ENCODE data around the gene SLC4A2.
A peak's percentile ranks its signal among the peaks of the same experiment; 100 is the strongest.

The SLC4A2 gene

DNA sequence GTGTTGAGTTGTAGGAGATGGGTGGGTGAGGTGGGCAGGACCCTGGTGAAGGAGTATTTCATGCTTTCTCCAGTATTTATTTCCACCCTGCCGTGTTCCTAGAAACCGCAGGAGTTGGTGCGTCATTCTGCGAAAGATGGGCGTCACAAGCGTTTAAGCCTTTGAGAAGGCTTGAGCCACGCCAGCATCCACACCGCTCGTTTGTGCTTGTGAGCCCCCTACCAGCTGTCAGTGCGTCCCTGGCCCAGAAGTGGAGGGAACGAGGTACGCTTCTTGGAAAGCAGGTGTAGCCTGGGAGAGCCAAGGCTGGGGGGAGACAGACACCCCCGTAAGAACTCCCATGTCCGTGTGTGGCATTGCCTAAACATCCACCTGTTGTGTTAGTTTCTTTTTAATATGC lies 32.6 kb downstream of the SLC4A2 start:
- Histone ChIP-seq H3K9ac (ENCODE audit: low read length in 5 of 5) (no peak overlapping the region), H3K27me3 (ENCODE audit: control insufficient read depth in 5 of 5, insufficient read depth in 4 of 5, low read length in 5 of 5) (no peaks in the 10 kb centered on the region), H3K4me3 (ENCODE audit: low read depth in 1 of 5, low read length in 5 of 5) (no peak overlapping the region), H3K27ac (ENCODE audit: low read depth, low read length) (peak overlapping the region; percentile 99), H3K9me3 (ENCODE audit: control insufficient read depth in 5 of 5, low read length in 5 of 5) (no peaks in the 10 kb centered on the region), H3K4me1 (ENCODE audit: control insufficient read depth in 5 of 5, insufficient read depth in 5 of 5, low read length in 5 of 5) (peaks cover 27 to 83% (median 77%) of the 10 kb centered on the region in 5 donors), H3K36me3 (ENCODE audit: control insufficient read depth in 5 of 5, insufficient read depth in 5 of 5, low read length in 5 of 5) (peaks cover 0 to 7% (median 0%) of the 10 kb centered on the region in 5 donors)

DNA sequence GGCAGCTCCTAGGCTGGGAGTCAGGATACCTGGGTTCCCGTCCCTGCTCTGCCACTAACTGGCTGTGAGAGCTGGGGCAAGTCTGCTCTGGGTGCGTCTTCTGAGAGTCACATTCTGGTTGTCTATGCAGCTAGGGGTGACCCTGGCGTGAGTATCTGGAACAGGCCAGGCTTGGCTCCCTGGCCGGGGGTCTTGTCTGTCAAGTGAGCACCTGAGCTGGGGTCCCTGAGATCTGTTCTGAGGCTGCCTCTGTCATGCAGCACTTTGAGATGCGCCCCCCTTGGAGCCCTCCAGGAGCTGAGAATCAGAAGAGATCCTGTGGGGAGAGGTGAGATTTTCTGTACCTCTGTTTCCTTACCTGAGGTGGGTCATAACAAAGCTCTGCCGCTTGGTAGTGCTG lies 34.4 kb downstream of the SLC4A2 start:
- peak overlapping the region; percentile 21 for H3K27ac ChIP-seq (ENCODE audit: low read depth, low read length)
- H3K4me3 ChIP-seq (ENCODE audit: low read depth in 1 of 5, low read length in 5 of 5), result no peak overlapping the region
- peak overlapping the region in 1 of 5 donors; percentile 28 for H3K9ac ChIP-seq (ENCODE audit: low read length in 5 of 5)
- H3K9me3 ChIP-seq (ENCODE audit: control insufficient read depth in 5 of 5, low read length in 5 of 5), result no peaks in the 10 kb centered on the region
- H3K36me3 ChIP-seq (ENCODE audit: control insufficient read depth in 5 of 5, insufficient read depth in 5 of 5, low read length in 5 of 5), result peaks cover 0 to 7% (median 0%) of the 10 kb centered on the region in 5 donors
- H3K4me1 ChIP-seq (ENCODE audit: control insufficient read depth in 5 of 5, insufficient read depth in 5 of 5, low read length in 5 of 5), result peaks cover 23 to 67% (median 62%) of the 10 kb centered on the region in 5 donors
- no peaks in the 10 kb centered on the region for H3K27me3 ChIP-seq (ENCODE audit: control insufficient read depth in 5 of 5, insufficient read depth in 4 of 5, low read length in 5 of 5)

DNA sequence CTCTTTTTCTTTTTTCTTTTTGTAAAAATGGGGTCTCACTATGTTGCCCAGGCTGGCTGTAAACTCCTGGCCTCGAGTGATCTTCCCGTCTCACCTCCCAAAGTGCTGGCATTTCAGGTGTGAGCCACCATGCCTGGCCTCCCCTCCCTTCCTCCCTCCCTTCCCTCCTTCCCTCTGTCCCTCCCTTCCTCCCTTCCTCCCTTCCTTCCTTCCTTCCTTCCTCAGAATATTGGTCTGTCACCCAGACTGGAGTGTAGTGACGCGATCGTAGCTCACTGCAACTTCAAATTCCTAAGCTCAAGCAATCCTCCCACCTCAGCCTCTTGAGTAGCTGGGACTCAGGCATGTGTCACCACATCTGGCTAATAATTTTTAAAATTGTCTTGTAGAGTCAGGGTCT lies 35.3 kb downstream of the SLC4A2 start:
- H3K9me3 ChIP-seq (ENCODE audit: control insufficient read depth in 5 of 5, low read length in 5 of 5), result no peaks in the 10 kb centered on the region
- no peaks in the 10 kb centered on the region for H3K27me3 ChIP-seq (ENCODE audit: control insufficient read depth in 5 of 5, insufficient read depth in 4 of 5, low read length in 5 of 5)
- H3K36me3 ChIP-seq (ENCODE audit: control insufficient read depth in 5 of 5, insufficient read depth in 5 of 5, low read length in 5 of 5), result peaks cover 0 to 7% (median 0%) of the 10 kb centered on the region in 5 donors
- H3K4me3 ChIP-seq (ENCODE audit: low read depth in 1 of 5, low read length in 5 of 5), result no peak overlapping the region
- H3K9ac ChIP-seq (ENCODE audit: low read length in 5 of 5), result peak overlapping the region in 1 of 5 donors; percentile 45
- peaks cover 20 to 62% (median 55%) of the 10 kb centered on the region in 5 donors for H3K4me1 ChIP-seq (ENCODE audit: control insufficient read depth in 5 of 5, insufficient read depth in 5 of 5, low read length in 5 of 5)
- peak overlapping the region; percentile 30 for H3K27ac ChIP-seq (ENCODE audit: low read depth, low read length)

DNA sequence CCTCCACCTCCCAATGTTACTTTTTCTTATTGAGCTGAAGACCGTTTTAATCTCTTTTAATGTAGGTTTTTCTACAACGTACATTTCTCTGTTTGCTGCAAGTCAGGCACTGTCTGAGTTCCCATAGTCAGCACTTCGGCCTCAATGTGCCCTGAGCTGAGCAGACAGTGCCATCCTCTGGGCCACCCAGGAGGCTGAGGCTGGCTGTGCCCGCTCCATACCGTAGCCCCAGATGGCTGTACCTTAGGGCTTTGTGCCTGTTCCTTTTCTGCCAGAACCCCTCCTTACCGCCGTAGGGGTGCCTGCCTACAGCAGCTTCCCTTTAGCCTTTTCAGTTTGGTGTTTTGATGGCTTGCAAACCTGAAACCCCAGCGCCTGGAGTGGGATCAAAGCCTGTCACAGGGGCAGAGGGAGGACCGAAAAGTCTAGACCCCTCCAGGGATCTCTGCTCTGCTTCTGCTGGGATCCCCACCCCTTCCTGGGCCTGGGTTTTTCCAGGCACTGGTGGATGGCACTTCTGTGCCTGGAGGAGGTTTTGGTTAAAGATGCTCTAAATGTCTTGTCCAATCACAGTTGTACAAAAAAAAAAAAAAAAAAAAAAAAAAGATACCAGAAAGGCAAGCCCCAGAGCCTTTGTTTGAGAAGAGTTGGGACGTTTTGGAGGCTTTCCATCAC lies 35.9 kb downstream of the SLC4A2 start:
- H3K27me3 ChIP-seq (ENCODE audit: control insufficient read depth in 5 of 5, insufficient read depth in 4 of 5, low read length in 5 of 5), result no peaks in the 10 kb centered on the region
- no peaks in the 10 kb centered on the region for H3K9me3 ChIP-seq (ENCODE audit: control insufficient read depth in 5 of 5, low read length in 5 of 5)
- H3K27ac ChIP-seq (ENCODE audit: low read depth, low read length), result peak overlapping the region; percentile 30
- peaks cover 18 to 62% (median 54%) of the 10 kb centered on the region in 5 donors for H3K4me1 ChIP-seq (ENCODE audit: control insufficient read depth in 5 of 5, insufficient read depth in 5 of 5, low read length in 5 of 5)
- H3K9ac ChIP-seq (ENCODE audit: low read length in 5 of 5), result peak overlapping the region in 2 of 5 donors; percentile 3 to 45
- peaks cover 0 to 7% (median 4%) of the 10 kb centered on the region in 5 donors for H3K36me3 ChIP-seq (ENCODE audit: control insufficient read depth in 5 of 5, insufficient read depth in 5 of 5, low read length in 5 of 5)
- no peak overlapping the region for H3K4me3 ChIP-seq (ENCODE audit: low read depth in 1 of 5, low read length in 5 of 5)

DNA sequence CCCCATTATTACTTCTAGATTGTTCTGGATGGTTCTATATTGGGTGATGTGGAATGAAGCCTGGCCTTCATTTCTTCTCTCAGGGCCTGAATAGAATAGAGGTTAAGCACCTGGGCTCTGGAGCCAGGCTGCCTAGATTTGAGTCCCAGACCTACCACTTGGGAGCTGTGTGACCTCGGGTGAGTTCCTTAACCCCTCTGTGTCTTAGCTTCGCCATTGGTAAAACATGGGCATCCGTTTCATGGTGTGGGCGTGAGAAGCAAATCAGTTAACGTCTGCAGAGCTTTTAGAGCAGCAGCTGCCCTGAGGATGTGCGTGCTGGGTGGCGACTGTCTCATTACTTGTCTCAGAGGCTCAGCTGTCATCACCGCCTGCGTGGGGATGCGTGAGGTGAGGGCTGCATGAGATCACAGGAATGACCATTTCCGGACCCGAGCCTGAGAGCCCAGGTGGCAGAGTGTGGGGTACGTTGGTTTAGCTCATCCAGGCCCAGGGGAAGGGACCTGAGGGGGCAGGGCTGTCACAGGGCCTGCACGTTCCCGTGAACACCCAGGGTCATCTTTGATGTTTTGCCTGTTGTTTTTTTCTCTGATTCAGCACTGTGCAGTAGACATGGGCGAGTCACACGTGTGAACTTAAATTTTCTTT lies 36.6 kb downstream of the SLC4A2 start:
- H3K4me3 ChIP-seq (ENCODE audit: low read depth in 1 of 5, low read length in 5 of 5), result no peak overlapping the region
- H3K4me1 ChIP-seq (ENCODE audit: control insufficient read depth in 5 of 5, insufficient read depth in 5 of 5, low read length in 5 of 5), result peaks cover 16 to 58% (median 47%) of the 10 kb centered on the region in 5 donors
- H3K9me3 ChIP-seq (ENCODE audit: control insufficient read depth in 5 of 5, low read length in 5 of 5), result no peaks in the 10 kb centered on the region
- H3K36me3 ChIP-seq (ENCODE audit: control insufficient read depth in 5 of 5, insufficient read depth in 5 of 5, low read length in 5 of 5), result peaks cover 0 to 7% (median 5%) of the 10 kb centered on the region in 5 donors
- no peak overlapping the region for H3K9ac ChIP-seq (ENCODE audit: low read length in 5 of 5)
- H3K27me3 ChIP-seq (ENCODE audit: control insufficient read depth in 5 of 5, insufficient read depth in 4 of 5, low read length in 5 of 5), result no peaks in the 10 kb centered on the region
- peak overlapping the region; percentile 30 for H3K27ac ChIP-seq (ENCODE audit: low read depth, low read length)

DNA sequence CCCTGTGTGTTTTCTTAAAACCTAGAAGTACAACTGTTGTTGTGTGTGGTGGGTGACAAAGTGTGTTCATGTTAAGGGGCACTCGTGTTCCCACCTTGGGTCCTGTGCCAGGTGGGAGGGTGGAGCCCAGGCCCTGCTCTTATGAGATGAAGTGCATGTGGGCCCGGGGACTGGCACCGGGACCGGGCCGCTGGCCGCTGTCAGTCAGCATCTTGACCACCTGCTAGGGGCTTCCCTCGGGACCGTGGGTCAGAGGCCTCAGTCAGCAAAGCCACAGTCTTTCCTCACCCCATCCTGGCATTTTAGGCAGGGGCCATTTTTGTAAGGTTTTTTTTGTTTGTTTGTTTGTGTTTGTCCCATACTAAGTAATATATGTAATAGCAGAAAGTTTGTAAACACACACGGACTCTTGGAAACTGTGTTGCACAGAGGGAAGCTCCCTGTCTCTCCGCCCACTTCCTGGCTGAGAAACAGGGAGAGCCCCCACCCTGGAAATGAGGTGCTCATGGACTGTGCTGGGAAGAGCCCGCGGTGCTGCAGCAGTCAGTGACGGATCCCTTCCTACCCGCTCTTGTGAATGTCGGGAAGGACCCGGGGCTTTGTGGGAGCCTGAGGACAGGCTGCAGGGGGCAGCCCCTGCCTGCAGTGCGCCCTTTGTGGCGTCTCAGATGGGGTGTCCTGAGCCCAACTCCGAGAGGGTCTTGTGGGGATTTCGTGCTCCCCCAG lies 40.3 kb downstream of the SLC4A2 start:
- peak overlapping the region in 1 of 5 donors; percentile 17 for H3K9ac ChIP-seq (ENCODE audit: low read length in 5 of 5)
- H3K36me3 ChIP-seq (ENCODE audit: control insufficient read depth in 5 of 5, insufficient read depth in 5 of 5, low read length in 5 of 5), result peaks cover 0 to 12% (median 2%) of the 10 kb centered on the region in 5 donors
- no peaks in the 10 kb centered on the region for H3K27me3 ChIP-seq (ENCODE audit: control insufficient read depth in 5 of 5, insufficient read depth in 4 of 5, low read length in 5 of 5)
- H3K4me3 ChIP-seq (ENCODE audit: low read depth in 1 of 5, low read length in 5 of 5), result no peak overlapping the region
- no peak overlapping the region for H3K27ac ChIP-seq (ENCODE audit: low read depth, low read length)
- no peaks in the 10 kb centered on the region for H3K9me3 ChIP-seq (ENCODE audit: control insufficient read depth in 5 of 5, low read length in 5 of 5)
- H3K4me1 ChIP-seq (ENCODE audit: control insufficient read depth in 5 of 5, insufficient read depth in 5 of 5, low read length in 5 of 5), result peaks cover 2 to 36% (median 29%) of the 10 kb centered on the region in 5 donors

DNA sequence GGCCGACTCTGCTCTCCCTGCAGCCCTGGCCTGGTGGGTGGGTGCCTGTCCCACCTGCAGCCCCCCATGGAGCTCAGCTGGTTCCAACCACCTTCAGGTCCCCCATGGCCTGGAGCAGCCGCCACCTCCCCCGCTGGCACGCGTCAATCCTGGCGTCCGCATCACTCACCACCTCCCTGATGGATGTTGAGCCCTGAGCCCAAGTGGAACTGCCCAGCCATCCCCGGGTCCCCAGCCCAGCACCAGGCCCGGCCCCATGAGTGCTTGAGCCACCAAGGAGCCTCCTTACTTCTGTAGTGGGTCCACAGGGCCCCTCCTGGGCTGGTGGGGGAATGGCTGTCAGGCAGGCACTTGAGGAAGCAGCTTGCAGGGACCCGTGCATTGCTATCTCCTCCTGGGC lies 41.5 kb downstream of the SLC4A2 start:
- Histone ChIP-seq H3K9me3 (ENCODE audit: control insufficient read depth in 5 of 5, low read length in 5 of 5) (no peaks in the 10 kb centered on the region), H3K9ac (ENCODE audit: low read length in 5 of 5) (peak overlapping the region in 2 of 5 donors; percentile 32 to 47), H3K4me1 (ENCODE audit: control insufficient read depth in 5 of 5, insufficient read depth in 5 of 5, low read length in 5 of 5) (peaks cover 2 to 33% (median 25%) of the 10 kb centered on the region in 5 donors), H3K27me3 (ENCODE audit: control insufficient read depth in 5 of 5, insufficient read depth in 4 of 5, low read length in 5 of 5) (no peaks in the 10 kb centered on the region), H3K4me3 (ENCODE audit: low read depth in 1 of 5, low read length in 5 of 5) (no peak overlapping the region), H3K36me3 (ENCODE audit: control insufficient read depth in 5 of 5, insufficient read depth in 5 of 5, low read length in 5 of 5) (peaks cover 0 to 14% (median 2%) of the 10 kb centered on the region in 5 donors), H3K27ac (ENCODE audit: low read depth, low read length) (no peak overlapping the region)

DNA sequence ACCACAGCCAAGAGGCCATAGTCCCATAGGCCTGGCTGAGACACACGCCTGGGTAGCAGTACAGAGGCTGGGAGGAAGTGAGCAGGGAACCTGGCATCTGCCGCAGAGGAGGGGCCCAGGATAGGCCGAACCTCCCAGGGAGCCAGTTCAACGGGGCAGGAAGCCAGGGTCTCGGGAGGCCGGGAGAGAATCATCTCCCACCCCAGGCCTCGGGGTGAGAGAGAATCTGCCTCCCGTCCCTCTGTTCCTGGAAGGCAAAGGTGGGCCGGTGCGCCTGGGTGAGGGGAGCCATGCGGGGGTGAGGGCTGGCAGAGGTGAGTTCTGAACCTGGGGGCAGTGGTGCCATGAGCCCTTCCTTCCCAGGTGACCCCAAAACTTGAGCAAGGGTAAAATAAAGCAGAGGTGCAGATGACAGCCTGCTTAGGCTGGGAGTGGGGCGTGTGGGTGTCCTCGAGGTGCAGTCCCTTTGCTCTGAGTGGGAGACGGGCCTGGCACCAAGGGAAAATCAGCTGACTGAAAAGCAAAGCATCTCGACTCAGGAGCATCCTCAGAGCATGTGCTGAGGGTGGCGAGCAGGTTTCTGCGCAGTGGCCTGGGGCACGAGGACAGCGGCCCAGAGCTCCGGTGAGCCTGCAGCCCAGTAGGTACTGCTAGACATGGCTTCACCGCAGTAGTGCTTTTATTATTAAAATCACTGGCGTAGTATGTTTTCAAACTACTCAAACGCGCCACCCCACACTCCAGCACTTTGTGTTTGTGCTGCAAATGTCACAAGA lies 42.4 kb downstream of the SLC4A2 start:
- H3K27ac ChIP-seq (ENCODE audit: low read depth, low read length), result no peak overlapping the region
- peak overlapping the region in 1 of 5 donors; percentile 47 for H3K9ac ChIP-seq (ENCODE audit: low read length in 5 of 5)
- no peaks in the 10 kb centered on the region for H3K9me3 ChIP-seq (ENCODE audit: control insufficient read depth in 5 of 5, low read length in 5 of 5)
- peaks cover 2 to 30% (median 25%) of the 10 kb centered on the region in 5 donors for H3K4me1 ChIP-seq (ENCODE audit: control insufficient read depth in 5 of 5, insufficient read depth in 5 of 5, low read length in 5 of 5)
- H3K27me3 ChIP-seq (ENCODE audit: control insufficient read depth in 5 of 5, insufficient read depth in 4 of 5, low read length in 5 of 5), result no peaks in the 10 kb centered on the region
- H3K4me3 ChIP-seq (ENCODE audit: low read depth in 1 of 5, low read length in 5 of 5), result no peak overlapping the region
- H3K36me3 ChIP-seq (ENCODE audit: control insufficient read depth in 5 of 5, insufficient read depth in 5 of 5, low read length in 5 of 5), result peaks cover 0 to 19% (median 7%) of the 10 kb centered on the region in 5 donors

DNA sequence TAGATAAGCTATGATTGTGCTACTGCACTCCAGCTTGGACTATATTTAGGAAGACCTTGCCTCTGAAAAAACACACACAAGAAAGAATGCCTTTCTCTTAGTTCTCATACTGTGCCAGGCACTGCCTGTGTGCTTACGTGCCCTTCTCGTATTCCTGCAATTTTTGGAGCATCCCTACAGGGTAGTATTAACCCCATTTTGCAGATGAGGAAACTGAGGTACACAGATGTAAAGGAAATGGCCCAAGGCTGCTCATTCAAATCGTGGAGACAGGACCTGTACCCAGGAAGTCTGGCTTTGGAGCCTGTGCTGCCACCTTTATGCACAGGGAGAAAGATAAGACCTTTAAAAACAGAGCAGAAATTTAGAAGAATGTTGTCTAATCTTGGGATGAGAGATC lies 43.6 kb downstream of the SLC4A2 start:
- peaks cover 0 to 19% (median 7%) of the 10 kb centered on the region in 5 donors for H3K36me3 ChIP-seq (ENCODE audit: control insufficient read depth in 5 of 5, insufficient read depth in 5 of 5, low read length in 5 of 5)
- no peak overlapping the region for H3K27ac ChIP-seq (ENCODE audit: low read depth, low read length)
- H3K4me1 ChIP-seq (ENCODE audit: control insufficient read depth in 5 of 5, insufficient read depth in 5 of 5, low read length in 5 of 5), result peaks cover 2 to 33% (median 27%) of the 10 kb centered on the region in 5 donors
- no peak overlapping the region for H3K9ac ChIP-seq (ENCODE audit: low read length in 5 of 5)
- no peaks in the 10 kb centered on the region for H3K9me3 ChIP-seq (ENCODE audit: control insufficient read depth in 5 of 5, low read length in 5 of 5)
- no peaks in the 10 kb centered on the region for H3K27me3 ChIP-seq (ENCODE audit: control insufficient read depth in 5 of 5, insufficient read depth in 4 of 5, low read length in 5 of 5)
- no peak overlapping the region for H3K4me3 ChIP-seq (ENCODE audit: low read depth in 1 of 5, low read length in 5 of 5)
